ENCODE data around the gene TLE3.

Gene TLE3

DNA sequence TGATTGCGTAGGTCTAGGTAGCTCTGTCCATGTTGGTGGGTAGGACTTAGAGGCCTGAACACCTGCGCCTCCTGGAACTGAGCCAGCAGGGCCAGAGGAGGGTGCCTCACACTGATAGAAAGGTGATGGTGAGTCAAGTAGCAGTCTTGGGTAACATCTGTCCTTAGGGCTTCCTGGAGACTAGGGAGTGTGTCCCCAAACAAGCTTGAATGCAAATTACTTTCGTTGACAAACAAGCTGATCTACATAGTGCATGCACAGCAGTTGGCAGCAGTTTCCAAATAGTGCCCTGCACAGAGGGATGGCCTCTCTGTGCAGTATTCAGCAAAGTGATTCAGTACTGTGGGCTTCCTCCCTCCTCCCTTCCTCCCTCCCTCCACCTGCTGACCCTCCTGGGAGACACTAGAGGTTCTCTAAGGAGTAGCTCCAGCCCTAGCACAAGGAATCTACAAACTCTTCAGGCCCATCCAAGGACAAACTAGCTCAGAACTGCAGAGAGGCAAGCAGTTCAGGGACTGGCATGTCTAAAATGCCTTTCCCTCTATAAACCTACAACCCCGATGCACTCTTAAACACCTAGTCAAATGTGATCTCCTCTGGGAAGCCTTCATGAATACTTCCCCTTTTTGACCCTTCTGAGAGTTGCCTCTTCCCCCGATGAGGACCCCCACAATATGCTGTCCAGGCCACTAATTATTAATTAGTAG lies 61.0 kb downstream of the TLE3 start:
- Histone ChIP-seq H3K27me3 (ENCODE audit: control insufficient read depth, insufficient read depth, low read length) (no peaks in the 10 kb centered on the region), H3K4me3 (ENCODE audit: low read length) (no peak overlapping the region), H3K9ac (ENCODE audit: low read length) (no peak overlapping the region), H3K27ac (ENCODE audit: low read length) (no peak overlapping the region), H3K36me3 (ENCODE audit: control insufficient read depth, low read depth, low read length) (no peaks in the 10 kb centered on the region), H3K9me3 (ENCODE audit: control insufficient read depth, low read depth, low read length) (no peaks in the 10 kb centered on the region), H3K4me1 (ENCODE audit: control insufficient read depth, low read depth, low read length) (no peaks in the 10 kb centered on the region)

DNA sequence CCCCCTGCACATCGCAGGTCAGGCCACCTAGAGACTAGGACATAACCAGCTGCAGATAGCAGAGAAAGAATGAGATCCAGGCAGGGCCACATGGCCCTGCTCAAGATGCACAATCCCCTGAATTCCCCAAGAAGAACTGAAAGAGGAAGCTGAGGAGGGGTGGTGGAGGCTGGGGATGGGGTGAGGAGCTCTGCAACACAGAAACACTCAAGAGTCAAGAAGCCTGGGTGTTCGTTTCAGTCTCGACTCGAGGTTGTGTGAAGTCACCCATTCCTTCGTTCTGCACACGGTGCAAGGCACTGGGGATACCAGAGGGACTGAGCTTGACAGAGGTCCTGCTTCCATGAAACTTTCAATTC lies 62.0 kb downstream of the TLE3 start:
- H3K27me3 ChIP-seq (ENCODE audit: control insufficient read depth, insufficient read depth, low read length), result no peaks in the 10 kb centered on the region
- no peak overlapping the region for H3K27ac ChIP-seq (ENCODE audit: low read length)
- no peaks in the 10 kb centered on the region for H3K4me1 ChIP-seq (ENCODE audit: control insufficient read depth, low read depth, low read length)
- H3K36me3 ChIP-seq (ENCODE audit: control insufficient read depth, low read depth, low read length), result no peaks in the 10 kb centered on the region
- H3K9ac ChIP-seq (ENCODE audit: low read length), result no peak overlapping the region
- no peak overlapping the region for H3K4me3 ChIP-seq (ENCODE audit: low read length)
- H3K9me3 ChIP-seq (ENCODE audit: control insufficient read depth, low read depth, low read length), result no peaks in the 10 kb centered on the region

DNA sequence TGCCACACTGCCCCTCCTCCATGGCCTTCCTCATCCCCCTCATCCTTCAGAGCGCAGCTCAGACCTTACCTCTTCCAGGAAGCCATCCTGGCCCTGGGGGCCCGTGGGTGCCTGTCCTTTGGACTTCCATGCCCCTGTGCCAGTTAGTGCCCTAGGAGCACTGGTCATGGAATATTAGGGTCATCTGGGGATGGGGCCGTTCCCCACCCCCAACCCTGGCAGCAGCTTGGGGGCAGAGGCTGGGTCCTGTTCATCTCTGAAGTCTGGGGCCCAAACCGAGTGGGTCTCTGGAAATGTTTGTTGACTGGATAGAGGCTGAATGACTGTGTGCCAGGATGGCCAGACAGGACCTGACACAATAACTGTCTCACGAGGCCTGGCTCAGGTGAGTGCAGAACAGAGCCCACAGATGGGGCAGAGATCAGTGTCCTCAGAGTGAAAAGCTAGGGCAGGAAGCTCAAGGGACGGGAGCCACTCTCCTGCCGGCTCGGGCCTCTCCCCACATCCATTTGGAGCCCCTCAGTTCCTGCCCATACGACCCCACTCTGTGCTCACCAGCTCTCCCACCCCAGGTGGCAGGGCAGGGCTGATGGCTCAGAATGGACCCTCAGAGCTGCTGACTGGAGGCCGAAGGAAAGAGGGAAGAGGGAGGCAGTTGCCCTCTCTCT lies 62.5 kb downstream of the TLE3 start:
- Histone ChIP-seq H3K4me3 (ENCODE audit: low read length) (no peak overlapping the region), H3K9ac (ENCODE audit: low read length) (no peak overlapping the region), H3K27me3 (ENCODE audit: control insufficient read depth, insufficient read depth, low read length) (no peaks in the 10 kb centered on the region), H3K4me1 (ENCODE audit: control insufficient read depth, low read depth, low read length) (no peaks in the 10 kb centered on the region), H3K27ac (ENCODE audit: low read length) (no peak overlapping the region), H3K36me3 (ENCODE audit: control insufficient read depth, low read depth, low read length) (no peaks in the 10 kb centered on the region), H3K9me3 (ENCODE audit: control insufficient read depth, low read depth, low read length) (no peaks in the 10 kb centered on the region)

DNA sequence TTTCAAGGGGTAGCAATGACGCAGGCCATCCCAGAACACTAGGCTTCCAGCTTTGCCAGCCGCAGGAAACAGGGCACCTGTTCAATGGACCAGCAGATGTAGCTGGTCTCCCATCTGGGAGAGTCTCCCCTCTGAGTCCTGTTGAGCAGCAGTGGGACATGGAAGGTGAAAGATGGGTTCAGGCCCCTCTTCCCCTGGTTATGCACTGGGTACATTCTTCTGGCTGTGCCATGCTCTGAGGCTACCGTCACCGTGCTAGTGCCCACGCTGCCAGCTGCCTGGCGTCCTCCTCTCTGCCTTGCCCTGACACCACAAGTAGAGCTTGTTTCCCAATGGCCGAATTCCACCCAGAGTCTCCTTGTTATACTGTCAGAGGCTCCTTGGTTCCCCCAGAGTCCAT lies 63.1 kb downstream of the TLE3 start:
- H3K4me3 ChIP-seq (ENCODE audit: low read length), result no peak overlapping the region
- H3K9ac ChIP-seq (ENCODE audit: low read length), result no peak overlapping the region
- H3K27me3 ChIP-seq (ENCODE audit: control insufficient read depth, insufficient read depth, low read length), result no peaks in the 10 kb centered on the region
- no peaks in the 10 kb centered on the region for H3K4me1 ChIP-seq (ENCODE audit: control insufficient read depth, low read depth, low read length)
- no peaks in the 10 kb centered on the region for H3K36me3 ChIP-seq (ENCODE audit: control insufficient read depth, low read depth, low read length)
- no peak overlapping the region for H3K27ac ChIP-seq (ENCODE audit: low read length)
- H3K9me3 ChIP-seq (ENCODE audit: control insufficient read depth, low read depth, low read length), result no peaks in the 10 kb centered on the region

DNA sequence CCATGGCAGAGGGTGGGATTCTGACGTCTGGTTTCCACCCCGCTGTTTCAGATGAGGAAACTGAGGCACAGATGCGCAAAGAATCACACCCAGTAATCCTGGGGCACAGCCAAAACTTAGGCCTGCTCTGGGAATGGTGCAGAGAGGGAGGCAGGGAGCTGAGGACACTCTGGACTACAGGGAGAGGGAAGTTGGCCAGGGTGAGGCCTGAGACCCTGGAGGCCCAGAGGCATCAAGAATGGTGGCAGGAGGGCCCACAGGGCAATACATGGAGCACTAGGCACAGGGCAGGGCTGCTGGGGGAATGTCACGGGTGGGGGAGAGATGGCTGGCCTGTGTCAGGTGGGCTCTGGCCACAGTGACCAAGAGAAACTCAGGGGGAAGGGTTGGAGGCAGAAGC lies 63.6 kb downstream of the TLE3 start:
- Histone ChIP-seq H3K4me3 (ENCODE audit: low read length) (no peak overlapping the region), H3K36me3 (ENCODE audit: control insufficient read depth, low read depth, low read length) (no peaks in the 10 kb centered on the region), H3K27me3 (ENCODE audit: control insufficient read depth, insufficient read depth, low read length) (no peaks in the 10 kb centered on the region), H3K9ac (ENCODE audit: low read length) (no peak overlapping the region), H3K27ac (ENCODE audit: low read length) (no peak overlapping the region), H3K4me1 (ENCODE audit: control insufficient read depth, low read depth, low read length) (no peaks in the 10 kb centered on the region), H3K9me3 (ENCODE audit: control insufficient read depth, low read depth, low read length) (no peaks in the 10 kb centered on the region)

DNA sequence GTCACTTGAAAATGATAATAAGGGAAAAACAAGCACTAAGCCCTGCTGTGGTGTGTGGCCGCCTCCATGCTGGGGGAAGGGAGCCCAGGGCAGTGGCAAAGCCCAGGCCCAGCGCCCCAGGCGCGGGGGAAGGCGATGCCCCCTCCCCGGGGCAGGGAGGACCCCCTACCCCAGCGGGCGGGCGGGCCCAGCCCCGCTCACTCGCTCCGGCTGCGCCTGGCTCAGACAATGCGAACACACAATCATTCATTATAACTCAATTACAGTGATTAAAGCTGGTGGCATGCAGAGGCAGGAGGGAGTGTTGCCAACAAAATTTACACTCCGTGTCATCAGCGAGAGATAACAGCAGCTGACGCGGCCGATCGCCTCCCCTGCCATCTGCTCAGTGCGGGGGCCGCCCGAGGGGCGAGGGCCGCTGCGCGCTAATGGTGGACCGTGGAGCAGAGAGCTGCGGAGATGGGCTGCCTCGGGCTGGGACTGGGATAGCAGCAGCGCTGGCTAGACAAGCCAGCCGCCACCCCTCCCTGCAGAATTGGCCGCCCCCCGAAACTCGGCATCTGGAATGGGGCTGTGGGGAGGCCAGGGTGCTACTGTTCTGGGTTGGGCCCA lies 64.1 kb downstream of the TLE3 start:
- no peak overlapping the region for H3K4me3 ChIP-seq (ENCODE audit: low read length)
- H3K36me3 ChIP-seq (ENCODE audit: control insufficient read depth, low read depth, low read length), result no peaks in the 10 kb centered on the region
- H3K27me3 ChIP-seq (ENCODE audit: control insufficient read depth, insufficient read depth, low read length), result no peaks in the 10 kb centered on the region
- H3K4me1 ChIP-seq (ENCODE audit: control insufficient read depth, low read depth, low read length), result no peaks in the 10 kb centered on the region
- no peaks in the 10 kb centered on the region for H3K9me3 ChIP-seq (ENCODE audit: control insufficient read depth, low read depth, low read length)
- H3K9ac ChIP-seq (ENCODE audit: low read length), result no peak overlapping the region
- H3K27ac ChIP-seq (ENCODE audit: low read length), result no peak overlapping the region

DNA sequence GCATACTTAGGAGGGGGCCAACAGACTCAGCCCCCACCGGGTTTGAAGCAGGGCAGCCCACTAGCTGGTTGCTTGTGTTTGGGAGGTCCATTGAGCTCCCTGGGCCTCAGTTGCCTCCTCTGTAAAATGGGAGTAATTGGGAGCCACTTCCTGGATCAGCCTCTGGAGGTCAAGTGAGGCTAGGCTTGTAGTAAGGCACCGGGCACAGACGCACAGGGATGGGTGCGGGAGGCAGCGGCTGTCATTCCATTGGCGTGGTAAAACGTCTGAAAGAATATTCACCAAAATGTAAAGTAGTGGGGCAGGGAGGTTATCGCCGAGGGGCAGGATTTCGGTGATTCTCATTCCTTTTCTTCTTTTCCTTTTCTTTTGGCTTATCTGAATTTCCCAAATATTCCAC lies 64.6 kb downstream of the TLE3 start:
- H3K27ac ChIP-seq (ENCODE audit: low read length), result no peak overlapping the region
- H3K9ac ChIP-seq (ENCODE audit: low read length), result no peak overlapping the region
- H3K4me3 ChIP-seq (ENCODE audit: low read length), result no peak overlapping the region
- no peaks in the 10 kb centered on the region for H3K36me3 ChIP-seq (ENCODE audit: control insufficient read depth, low read depth, low read length)
- H3K4me1 ChIP-seq (ENCODE audit: control insufficient read depth, low read depth, low read length), result no peaks in the 10 kb centered on the region
- H3K27me3 ChIP-seq (ENCODE audit: control insufficient read depth, insufficient read depth, low read length), result no peaks in the 10 kb centered on the region
- H3K9me3 ChIP-seq (ENCODE audit: control insufficient read depth, low read depth, low read length), result no peaks in the 10 kb centered on the region

DNA sequence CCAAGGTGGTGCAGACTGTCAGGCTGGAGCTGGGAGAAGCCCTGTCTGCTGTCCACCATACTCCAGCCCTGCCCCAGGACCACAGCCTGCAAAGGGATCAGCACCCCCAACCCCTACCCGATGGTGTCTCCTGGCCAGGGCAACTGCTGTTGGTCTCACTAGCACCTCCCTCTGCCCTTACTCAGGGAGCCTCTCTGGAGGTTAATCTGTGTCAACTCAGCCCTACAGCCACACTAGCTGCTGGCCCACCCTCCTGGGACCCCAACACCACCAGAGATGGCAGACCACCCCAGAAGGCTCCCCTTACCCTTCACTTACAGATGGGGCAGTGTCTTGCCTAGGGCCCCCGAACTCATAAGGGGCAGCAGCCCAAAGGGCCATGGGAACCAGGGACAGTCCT lies 65.2 kb downstream of the TLE3 start:
- no peaks in the 10 kb centered on the region for H3K9me3 ChIP-seq (ENCODE audit: control insufficient read depth, low read depth, low read length)

DNA sequence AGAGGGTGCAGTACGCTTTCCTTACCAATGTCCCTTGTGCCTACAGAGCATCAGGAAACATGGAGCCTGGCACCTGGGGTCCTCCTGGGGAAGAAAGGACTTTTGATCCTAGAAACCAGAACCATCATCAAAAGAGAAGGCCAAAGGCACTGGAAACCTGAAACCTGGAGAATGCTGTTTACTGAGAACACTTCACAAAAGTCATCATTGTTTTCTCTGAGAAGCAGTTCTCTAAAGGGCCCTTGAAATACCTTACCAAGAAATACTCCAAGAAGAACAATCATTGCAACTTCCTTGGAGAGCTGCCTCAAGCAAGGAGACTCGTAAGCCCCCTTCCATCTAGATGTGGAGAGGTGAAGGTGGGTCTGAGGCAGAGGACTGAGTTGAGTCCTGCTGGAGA lies 66.0 kb downstream of the TLE3 start:
- H3K27me3 ChIP-seq (ENCODE audit: control insufficient read depth, insufficient read depth, low read length), result no peaks in the 10 kb centered on the region
- no peaks in the 10 kb centered on the region for H3K9me3 ChIP-seq (ENCODE audit: control insufficient read depth, low read depth, low read length)
- H3K9ac ChIP-seq (ENCODE audit: low read length), result no peak overlapping the region
- H3K27ac ChIP-seq (ENCODE audit: low read length), result no peak overlapping the region
- no peaks in the 10 kb centered on the region for H3K36me3 ChIP-seq (ENCODE audit: control insufficient read depth, low read depth, low read length)
- H3K4me3 ChIP-seq (ENCODE audit: low read length), result no peak overlapping the region
- H3K4me1 ChIP-seq (ENCODE audit: control insufficient read depth, low read depth, low read length), result no peaks in the 10 kb centered on the region

More for the DNA sequence above, 65.2 kb downstream of the TLE3 start:
- Histone ChIP-seq H3K27me3 (ENCODE audit: control insufficient read depth, insufficient read depth, low read length) (no peaks in the 10 kb centered on the region), H3K36me3 (ENCODE audit: control insufficient read depth, low read depth, low read length) (no peaks in the 10 kb centered on the region), H3K27ac (ENCODE audit: low read length) (no peak overlapping the region), H3K4me3 (ENCODE audit: low read length) (no peak overlapping the region), H3K9ac (ENCODE audit: low read length) (no peak overlapping the region), H3K4me1 (ENCODE audit: control insufficient read depth, low read depth, low read length) (no peaks in the 10 kb centered on the region)

DNA sequence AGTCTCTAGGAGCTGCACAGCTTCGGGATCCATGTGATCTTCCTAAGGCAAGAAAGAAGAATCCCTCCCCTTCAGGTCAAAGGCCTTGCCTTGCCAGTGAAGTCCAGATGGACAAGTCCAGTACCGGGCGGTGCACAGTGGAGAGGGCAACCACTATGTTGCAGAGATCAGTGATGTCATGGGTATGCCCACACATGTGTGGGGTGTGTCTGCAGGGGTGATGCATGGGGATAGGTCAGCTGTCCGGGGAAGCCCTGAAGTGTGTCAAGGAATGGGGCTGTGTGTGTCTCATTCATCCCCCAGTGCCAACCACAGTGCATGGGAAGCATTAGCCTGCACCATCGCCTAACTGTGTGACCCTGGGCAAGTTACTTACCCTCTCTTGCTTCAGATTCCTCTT lies 66.5 kb downstream of the TLE3 start:
- Histone ChIP-seq H3K4me1 (ENCODE audit: control insufficient read depth, low read depth, low read length) (no peaks in the 10 kb centered on the region), H3K36me3 (ENCODE audit: control insufficient read depth, low read depth, low read length) (no peaks in the 10 kb centered on the region), H3K27ac (ENCODE audit: low read length) (no peak overlapping the region), H3K4me3 (ENCODE audit: low read length) (no peak overlapping the region), H3K9me3 (ENCODE audit: control insufficient read depth, low read depth, low read length) (no peaks in the 10 kb centered on the region), H3K27me3 (ENCODE audit: control insufficient read depth, insufficient read depth, low read length) (no peaks in the 10 kb centered on the region), H3K9ac (ENCODE audit: low read length) (no peak overlapping the region)

DNA sequence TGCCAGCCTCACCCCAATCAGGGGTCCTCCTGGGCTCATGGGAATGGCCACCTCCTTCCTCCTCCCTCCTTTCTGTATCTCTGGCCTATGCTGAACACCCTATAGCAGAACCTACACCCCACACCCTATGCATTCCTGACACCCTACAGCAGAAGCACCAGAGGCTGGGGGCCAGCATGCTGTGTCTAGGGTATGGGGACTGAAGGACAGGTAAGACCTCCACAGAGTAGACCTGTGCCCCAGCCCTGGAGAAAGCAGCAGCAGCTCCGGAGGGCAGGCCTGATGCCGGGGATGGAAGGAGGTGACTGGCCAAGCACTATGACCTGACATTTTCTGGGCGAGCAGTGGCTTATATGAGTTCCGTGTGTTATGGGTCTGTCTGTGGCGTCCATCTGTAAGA lies 66.9 kb downstream of the TLE3 start:
- no peaks in the 10 kb centered on the region for H3K4me1 ChIP-seq (ENCODE audit: control insufficient read depth, low read depth, low read length)
- no peaks in the 10 kb centered on the region for H3K9me3 ChIP-seq (ENCODE audit: control insufficient read depth, low read depth, low read length)
- no peak overlapping the region for H3K4me3 ChIP-seq (ENCODE audit: low read length)
- no peak overlapping the region for H3K9ac ChIP-seq (ENCODE audit: low read length)
- no peaks in the 10 kb centered on the region for H3K27me3 ChIP-seq (ENCODE audit: control insufficient read depth, insufficient read depth, low read length)
- H3K36me3 ChIP-seq (ENCODE audit: control insufficient read depth, low read depth, low read length), result no peaks in the 10 kb centered on the region
- H3K27ac ChIP-seq (ENCODE audit: low read length), result no peak overlapping the region

DNA sequence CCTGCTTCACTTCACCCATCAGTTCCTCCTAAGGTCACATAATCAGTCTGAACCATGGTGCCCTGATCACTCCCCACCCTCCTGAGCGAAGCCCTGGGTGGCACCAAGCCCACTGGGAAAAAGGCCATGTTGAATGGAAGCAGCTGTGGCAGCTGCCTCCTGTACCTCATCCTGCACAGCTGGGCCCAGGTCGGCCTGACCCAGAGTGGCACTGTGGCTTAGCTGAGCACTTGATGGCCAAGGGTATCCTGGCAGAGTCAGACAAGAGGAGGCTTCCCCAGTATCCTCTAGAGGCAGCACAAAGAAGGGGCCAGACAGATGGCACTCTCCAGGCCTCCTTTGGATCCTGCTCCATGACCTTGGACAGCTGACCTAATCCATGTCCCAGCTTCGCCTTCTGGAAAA lies 68.4 kb downstream of the TLE3 start:
- no peaks in the 10 kb centered on the region for H3K36me3 ChIP-seq (ENCODE audit: control insufficient read depth, low read depth, low read length)
- no peaks in the 10 kb centered on the region for H3K9me3 ChIP-seq (ENCODE audit: control insufficient read depth, low read depth, low read length)
- no peak overlapping the region for H3K9ac ChIP-seq (ENCODE audit: low read length)
- H3K4me3 ChIP-seq (ENCODE audit: low read length), result no peak overlapping the region
- no peak overlapping the region for H3K27ac ChIP-seq (ENCODE audit: low read length)
- no peaks in the 10 kb centered on the region for H3K4me1 ChIP-seq (ENCODE audit: control insufficient read depth, low read depth, low read length)
- H3K27me3 ChIP-seq (ENCODE audit: control insufficient read depth, insufficient read depth, low read length), result no peaks in the 10 kb centered on the region

All from iPS-18a (cell line).